OCI-LY3 (cell line): ENCODE results near the gene DIO1.

Experiments
- CTCF ChIP-seq: fragments of 200-600, 300-600 bp; sonication (generic); IDR thresholded peaks from 2 replicates; pipeline ENCODE4 v1.5.1; 2014; ENCODE audit warnings: antibody characterized with exemption, low read length, low read depth
- EZH2phosphoT487 ChIP-seq: fragments of 200-600 bp; shearing (Covaris generic); IDR thresholded peaks from 2 replicates; pipeline ENCODE4 v1.6.1; 2018; ENCODE audit warnings: antibody characterized with exemption, mixed run types, low read depth

DNA sequence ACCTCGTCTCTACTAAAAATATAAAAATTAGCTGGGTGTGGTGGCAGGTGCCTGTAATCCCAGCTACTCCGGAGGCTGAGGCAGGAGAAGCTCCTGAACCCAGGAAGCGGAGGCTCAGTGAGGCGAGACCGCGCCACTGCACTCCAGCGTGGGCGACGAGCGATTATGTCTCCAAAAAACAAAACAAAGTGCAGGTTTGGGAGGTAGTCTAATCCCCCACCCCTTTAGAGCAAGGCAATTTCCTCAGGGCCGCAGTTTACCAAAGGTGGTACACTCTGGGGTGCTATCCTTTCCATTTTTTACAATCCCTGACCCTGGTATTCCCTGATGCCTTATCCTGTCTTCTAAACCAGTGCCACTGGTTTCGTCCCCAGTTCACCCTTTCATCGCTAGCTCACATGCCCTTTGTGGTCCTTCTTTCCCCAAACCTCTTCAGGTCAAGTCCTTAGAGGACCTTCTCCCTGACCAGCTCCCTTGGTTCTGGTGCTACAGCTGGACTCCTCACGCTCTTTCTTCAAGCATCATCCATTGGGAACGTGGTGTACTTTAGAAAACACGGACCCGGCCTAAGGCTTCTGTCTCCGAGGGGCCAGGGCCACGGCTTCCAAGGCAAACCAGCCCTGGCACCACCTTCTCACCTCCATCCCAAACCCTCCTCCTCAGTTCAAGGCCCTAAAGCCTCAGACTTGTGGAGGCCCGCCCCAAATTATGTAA is 50.6 kb downstream of the DIO1 start:
- TF ChIP-seq EZH2phosphoT487: no peak
- no peak for TF ChIP-seq CTCF
